ENCODE measurements around the gene CRYAA. TPM values are rescaled to one million over a fixed set of nuclear protein-coding genes. Genes with fewer than 3 reads are reported as not detected.

CRYAA gene
- total RNA-seq, 2 experiments from 2014 or later: not detected

Other genes with a start within 250 kb of the CRYAA start
- 1 to 10 TPM; 5.4 to 6.4 TPM for gene ERVH48-1, start 243.4 kb upstream of the CRYAA start, total RNA-seq
- gene PKNOX1, start 194.4 kb upstream of the CRYAA start, total RNA-seq: 10 to 100 TPM; 28.7 to 30.1 TPM
- 10 to 100 TPM; 31.4 to 31.7 TPM for gene CBS, start 93.2 kb upstream of the CRYAA start, total RNA-seq
- gene U2AF1, start 61.4 kb upstream of the CRYAA start, total RNA-seq: 10 to 100 TPM in 1 of 2 experiments, 1 to 10 TPM in 1; 5.5 to 88.5 TPM